WTC11 (cell line): ENCODE measurements around the gene SPO11. TPM values are rescaled to one million over a fixed set of nuclear protein-coding genes. Genes with fewer than 3 reads are reported as not detected.

Experiments
- ATAC-seq: fragments of 200-7000 bp; cut with Tn5 transposase; 2 replicates; pipeline ENCODE4 v1.10.0; 2021; ENCODE audit warnings: mild to moderate bottlenecking, moderate library complexity
- CTCF ChIA-PET: fragments of 300-600 bp; sonication (Branson Sonifier 250); formaldehyde crosslinking; loops from one replicate; lab custom pipeline; 2021; ENCODE audit warnings: antibody characterized with exemption; lab: Charles Lee
- POLR2A ChIA-PET: fragments of 350-600 bp; sonication (Branson Sonifier 250); formaldehyde crosslinking; loops from one replicate; lab custom pipeline; 2021; ENCODE audit warnings: antibody characterized with exemption; lab: Charles Lee
- DNase-seq: peaks from one replicate; pipeline ENCODE4 v3.0.0; 2021; ENCODE audit warnings: low spot score
- H3K27ac Mint-ChIP-seq: 2 replicates; pipeline ENCODE4 v1.8.0; 2021; ENCODE audit warnings: mixed read lengths
- H3K27me3 Mint-ChIP-seq: 2 replicates; pipeline ENCODE4 v1.8.0; 2021; ENCODE audit warnings: low read depth, mild to moderate bottlenecking, moderate library complexity, mixed read lengths
- H3K36me3 Mint-ChIP-seq: 2 replicates; pipeline ENCODE4 v1.8.0; 2021; ENCODE audit warnings: mixed read lengths
- H3K4me1 Mint-ChIP-seq: 2 replicates; pipeline ENCODE4 v1.8.0; 2022; ENCODE audit warnings: mixed read lengths
- H3K4me3 Mint-ChIP-seq: 2 replicates; pipeline ENCODE4 v1.8.0; 2021; ENCODE audit warnings: mild to moderate bottlenecking, moderate library complexity, mixed read lengths
- H3K9me3 Mint-ChIP-seq: 2 replicates; pipeline ENCODE4 v1.8.0; 2021; ENCODE audit warnings: mixed read lengths
- AR ChIP-seq: fragments of 250-450 bp; sonication (Bioruptor Pico); IDR thresholded peaks from 2 replicates; pipeline ENCODE4 v1.9.0; 2021; ENCODE audit warnings: mild to moderate bottlenecking
- CREB1 ChIP-seq: sonication (generic); formaldehyde crosslinking; IDR thresholded peaks from 2 replicates; pipeline ENCODE4 v1.8.0; 2023; ENCODE audit warnings: mild to moderate bottlenecking, missing genetic modification reagents
- CREM ChIP-seq: sonication (generic); formaldehyde crosslinking; IDR thresholded peaks from 2 replicates; pipeline ENCODE4 v1.8.1; 2022; ENCODE audit warnings: mild to moderate bottlenecking, missing genetic modification reagents, moderate library complexity
- CTCF ChIP-seq: fragments of 200-600 bp; IDR thresholded peaks from 2 replicates; pipeline ENCODE4 v1.8.0; 2022; ENCODE audit warnings: antibody characterized with exemption
- FOXP1 ChIP-seq: sonication (generic); formaldehyde crosslinking; IDR thresholded peaks from 2 replicates; pipeline ENCODE4 v1.8.0; 2022; ENCODE audit warnings: missing genetic modification reagents, mild to moderate bottlenecking, moderate library complexity, borderline replicate concordance
- GRHL2 ChIP-seq: fragments of 250-450 bp; sonication (Bioruptor Pico); IDR thresholded peaks from 2 replicates; pipeline ENCODE4 v1.8.0; 2022; ENCODE audit warnings: mild to moderate bottlenecking, moderate library complexity; ENCODE audit not compliant: insufficient replicate concordance, severe bottlenecking
- IRF1 ChIP-seq: sonication (generic); formaldehyde crosslinking; IDR thresholded peaks from 2 replicates; pipeline ENCODE4 v1.8.0; 2023; ENCODE audit warnings: missing genetic modification reagents
- JUN ChIP-seq: sonication (generic); formaldehyde crosslinking; IDR thresholded peaks from 2 replicates; pipeline ENCODE4 v1.8.0; 2023; ENCODE audit warnings: mild to moderate bottlenecking, missing genetic modification reagents
- KAT7 ChIP-seq: sonication (generic); formaldehyde crosslinking; IDR thresholded peaks from 2 replicates; pipeline ENCODE4 v1.8.1; 2023; ENCODE audit warnings: missing genetic modification reagents, mild to moderate bottlenecking, borderline replicate concordance
- MAX ChIP-seq: sonication (generic); formaldehyde crosslinking; IDR thresholded peaks from 2 replicates; pipeline ENCODE4 v1.8.0; 2022; ENCODE audit warnings: mild to moderate bottlenecking, missing genetic modification reagents
- NFATC4 ChIP-seq: fragments of 250-450 bp; sonication (Bioruptor Pico); IDR thresholded peaks from 2 replicates; pipeline ENCODE4 v1.9.0; 2021; ENCODE audit warnings: mild to moderate bottlenecking
- NFE2L1 ChIP-seq: sonication (generic); formaldehyde crosslinking; IDR thresholded peaks from 2 replicates; pipeline ENCODE4 v1.8.1; 2023; ENCODE audit warnings: missing genetic modification reagents
- RORB ChIP-seq: fragments of 250-450 bp; sonication (Bioruptor Pico); IDR thresholded peaks from 2 replicates; pipeline ENCODE4 v1.9.0; 2021; ENCODE audit warnings: mild to moderate bottlenecking
- SMAD3 ChIP-seq: sonication (generic); formaldehyde crosslinking; IDR thresholded peaks from 2 replicates; pipeline ENCODE4 v1.8.0; 2022; ENCODE audit warnings: missing genetic modification reagents, mild to moderate bottlenecking, borderline replicate concordance
- SOX15 ChIP-seq: fragments of 250-450 bp; sonication (Bioruptor Pico); IDR thresholded peaks from 2 replicates; pipeline ENCODE4 v1.9.0; 2021; ENCODE audit warnings: mild to moderate bottlenecking
- TCF7 ChIP-seq: sonication (generic); formaldehyde crosslinking; IDR thresholded peaks from 2 replicates; pipeline ENCODE4 v1.8.0; 2022; ENCODE audit warnings: mild to moderate bottlenecking, low read depth, missing genetic modification reagents, moderate library complexity
- USF2 ChIP-seq: sonication (generic); formaldehyde crosslinking; IDR thresholded peaks from 2 replicates; pipeline ENCODE4 v1.8.1; 2023; ENCODE audit warnings: mild to moderate bottlenecking, missing genetic modification reagents, moderate library complexity
- ZBTB21 ChIP-seq: sonication (generic); formaldehyde crosslinking; IDR thresholded peaks from 2 replicates; pipeline ENCODE4 v1.8.1; 2023; ENCODE audit warnings: mild to moderate bottlenecking, missing genetic modification reagents, borderline replicate concordance
- ZNF138 ChIP-seq: sonication (generic); formaldehyde crosslinking; conservative IDR thresholded peaks from 2 replicates; pipeline ENCODE4 v1.8.1; 2022; ENCODE audit warnings: mild to moderate bottlenecking, moderate library complexity, missing genetic modification reagents
- ZNF423 ChIP-seq: fragments of 250-450 bp; sonication (Bioruptor Pico); IDR thresholded peaks from 2 replicates; pipeline ENCODE4 v2.1.2; 2022; ENCODE audit warnings: mild to moderate bottlenecking, moderate library complexity
- ZNF671 ChIP-seq: fragments of 250-450 bp; sonication (Bioruptor Pico); IDR thresholded peaks from 2 replicates; pipeline ENCODE4 v1.8.0; 2021; ENCODE audit warnings: mild to moderate bottlenecking
- total RNA-seq: library from RNA; stranded (reverse); gene quantifications from 3 replicates; pipeline ENCODE4 v1.2.3, GENCODE V29; 2021
- TF ChIP-seq, protein P1 (sequence below): sonication (generic); formaldehyde crosslinking; IDR thresholded peaks from 2 replicates; pipeline ENCODE4 v1.8.0; 2022; ENCODE audit warnings: mild to moderate bottlenecking, missing genetic modification reagents
- TF ChIP-seq, protein P2 (sequence below): sonication (generic); formaldehyde crosslinking; IDR thresholded peaks from 2 replicates; pipeline ENCODE4 v1.8.0; 2022; ENCODE audit warnings: missing genetic modification reagents

The SPO11 gene
- total RNA-seq, 1 experiment from 2014 or later = not detected

GRCh38 chr20:57290178-57290484 lies 39.5 kb upstream of the SPO11 start:
- Mint-ChIP-seq H3K27ac (no peak overlapping the region), H3K4me1 (peaks cover 47% of the 10 kb centered on the region), H3K4me3 (no peak overlapping the region), H3K27me3 (peaks cover 4% of the 10 kb centered on the region), H3K9me3 (no peaks in the 10 kb centered on the region), H3K36me3 (no peaks in the 10 kb centered on the region)
- TF ChIP-seq NFATC4 (CRISPR knock-in tag) (no peak), CREB1 (CRISPR knock-in tag) (no peak), SOX15 (CRISPR knock-in tag) (no peak), GRHL2 (CRISPR knock-in tag) (no peak), MAX (CRISPR knock-in tag) (no peak)
- TF ChIP-seq, protein P1, sequence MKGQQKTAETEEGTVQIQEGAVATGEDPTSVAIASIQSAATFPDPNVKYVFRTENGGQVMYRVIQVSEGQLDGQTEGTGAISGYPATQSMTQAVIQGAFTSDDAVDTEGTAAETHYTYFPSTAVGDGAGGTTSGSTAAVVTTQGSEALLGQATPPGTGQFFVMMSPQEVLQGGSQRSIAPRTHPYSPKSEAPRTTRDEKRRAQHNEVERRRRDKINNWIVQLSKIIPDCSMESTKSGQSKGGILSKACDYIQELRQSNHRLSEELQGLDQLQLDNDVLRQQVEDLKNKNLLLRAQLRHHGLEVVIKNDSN = no peak
- DNase-seq = no peak
- no peak for ATAC-seq
- ChIA-PET POLR2A (no interaction called here), CTCF (interaction anchor here (1.1 to 2.6 kb wide), 9 partner anchors 8 to 198 kb away, joined by 4 to 11 read pairs (median 6); partner anchors contain the start of gene SPO11)

GRCh38 chr20:57291003-57291402 lies 38.6 kb upstream of the SPO11 start:
- CTCF ChIA-PET = interaction anchor here (0.6 to 2.6 kb wide), 17 partner anchors 9 to 199 kb away, joined by 3 to 11 read pairs (median 5); partner anchors contain the start of gene SPO11
- DNase-seq (peak; percentile 66), ATAC-seq (peak; percentile 94)
- no peak overlapping the region for H3K27ac Mint-ChIP-seq
- TF ChIP-seq KAT7 (CRISPR knock-in tag) (no peak), ZNF671 (CRISPR knock-in tag) (no peak), TCF7 (CRISPR knock-in tag) (no peak), IRF1 (CRISPR knock-in tag) (no peak), AR (CRISPR knock-in tag) (no peak), SMAD3 (CRISPR knock-in tag) (no peak), FOXP1 (no peak), CTCF (0 out of 2 replicates have a peak, but pooled peaks have one; percentile 30)
- TF ChIP-seq, all 79 proteins: peak for 1
- peaks cover 47% of the 10 kb centered on the region for H3K4me1 Mint-ChIP-seq
- no peaks in the 10 kb centered on the region for H3K9me3 Mint-ChIP-seq
- POLR2A ChIA-PET = interaction anchor here (0.6 kb wide), 1 partner anchor 11 kb away, joined by 3 read pairs; no protein-coding TSS in a partner anchor
- no peaks in the 10 kb centered on the region for H3K36me3 Mint-ChIP-seq
- no peak overlapping the region for H3K4me3 Mint-ChIP-seq
- H3K27me3 Mint-ChIP-seq = peaks cover 4% of the 10 kb centered on the region

- ATAC-seq = no peak
- Mint-ChIP-seq H3K4me3 (no peak overlapping the region), H3K36me3 (no peaks in the 10 kb centered on the region), H3K27ac (no peak overlapping the region), H3K9me3 (no peaks in the 10 kb centered on the region), H3K4me1 (peaks cover 47% of the 10 kb centered on the region), H3K27me3 (peaks cover 4% of the 10 kb centered on the region)
- no peak for DNase-seq
- POLR2A ChIA-PET = no interaction called here
- CTCF ChIA-PET = interaction anchor here (0.6 to 2.1 kb wide), 15 partner anchors 10 to 111 kb away, joined by 3 to 10 read pairs (median 4); partner anchors contain the start of gene SPO11
- TF ChIP-seq KAT7 (CRISPR knock-in tag) (no peak), ZNF423 (no peak), RORB (CRISPR knock-in tag) (no peak), JUN (CRISPR knock-in tag) (no peak), ZNF138 (no peak), CREM (CRISPR knock-in tag) (no peak), USF2 (no peak), NFE2L1 (no peak), ZBTB21 (CRISPR knock-in tag) (no peak)
- TF ChIP-seq, protein P2, sequence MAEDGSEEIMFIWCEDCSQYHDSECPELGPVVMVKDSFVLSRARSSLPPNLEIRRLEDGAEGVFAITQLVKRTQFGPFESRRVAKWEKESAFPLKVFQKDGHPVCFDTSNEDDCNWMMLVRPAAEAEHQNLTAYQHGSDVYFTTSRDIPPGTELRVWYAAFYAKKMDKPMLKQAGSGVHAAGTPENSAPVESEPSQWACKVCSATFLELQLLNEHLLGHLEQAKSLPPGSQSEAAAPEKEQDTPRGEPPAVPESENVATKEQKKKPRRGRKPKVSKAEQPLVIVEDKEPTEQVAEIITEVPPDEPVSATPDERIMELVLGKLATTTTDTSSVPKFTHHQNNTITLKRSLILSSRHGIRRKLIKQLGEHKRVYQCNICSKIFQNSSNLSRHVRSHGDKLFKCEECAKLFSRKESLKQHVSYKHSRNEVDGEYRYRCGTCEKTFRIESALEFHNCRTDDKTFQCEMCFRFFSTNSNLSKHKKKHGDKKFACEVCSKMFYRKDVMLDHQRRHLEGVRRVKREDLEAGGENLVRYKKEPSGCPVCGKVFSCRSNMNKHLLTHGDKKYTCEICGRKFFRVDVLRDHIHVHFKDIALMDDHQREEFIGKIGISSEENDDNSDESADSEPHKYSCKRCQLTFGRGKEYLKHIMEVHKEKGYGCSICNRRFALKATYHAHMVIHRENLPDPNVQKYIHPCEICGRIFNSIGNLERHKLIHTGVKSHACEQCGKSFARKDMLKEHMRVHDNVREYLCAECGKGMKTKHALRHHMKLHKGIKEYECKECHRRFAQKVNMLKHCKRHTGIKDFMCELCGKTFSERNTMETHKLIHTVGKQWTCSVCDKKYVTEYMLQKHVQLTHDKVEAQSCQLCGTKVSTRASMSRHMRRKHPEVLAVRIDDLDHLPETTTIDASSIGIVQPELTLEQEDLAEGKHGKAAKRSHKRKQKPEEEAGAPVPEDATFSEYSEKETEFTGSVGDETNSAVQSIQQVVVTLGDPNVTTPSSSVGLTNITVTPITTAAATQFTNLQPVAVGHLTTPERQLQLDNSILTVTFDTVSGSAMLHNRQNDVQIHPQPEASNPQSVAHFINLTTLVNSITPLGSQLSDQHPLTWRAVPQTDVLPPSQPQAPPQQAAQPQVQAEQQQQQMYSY (CRISPR knock-in tag) = no peak
Measured at GRCh38 chr20:57291694-57292093, 37.9 kb upstream of the SPO11 start.
